ENCODE measurements around the gene C12orf60.

C12orf60 gene

DNA sequence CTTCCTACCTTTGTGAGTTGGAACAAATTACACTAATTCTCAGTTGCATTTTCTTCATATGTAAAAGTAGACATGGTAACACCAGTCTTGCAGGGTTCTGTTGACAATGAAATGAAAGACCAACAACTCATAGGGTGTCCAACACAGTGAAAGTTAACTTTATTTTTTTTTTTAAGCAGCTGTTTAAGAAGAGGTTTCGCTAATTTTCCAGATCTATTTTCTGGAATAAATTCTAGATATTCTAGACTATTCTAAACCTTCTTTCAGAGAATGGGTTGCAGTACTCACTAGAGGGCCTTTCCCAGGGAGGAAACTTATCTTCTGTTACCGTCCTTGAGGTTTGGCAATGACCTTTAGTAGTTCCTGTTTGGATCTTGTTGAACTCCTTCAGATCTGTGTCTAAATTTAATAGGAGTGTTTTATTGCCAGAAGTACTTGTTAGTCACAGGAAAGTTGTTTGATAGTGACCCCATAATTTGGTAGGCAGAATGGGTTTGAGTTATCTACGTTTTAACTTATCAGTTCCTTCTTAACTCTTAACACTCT lies 42.6 kb downstream of the C12orf60 start:
- no peak overlapping the region for H3K27ac ChIP-seq (ENCODE audit: extremely low read depth, low read depth, low read length)

GRCh38 chr12:14846876-14847580 lies 43.6 kb downstream of the C12orf60 start:
- Histone ChIP-seq H3K9me3 (ENCODE audit: control insufficient read depth, insufficient read depth, low read depth, low read length) (no peaks in the 10 kb centered on the region), H3K27ac (ENCODE audit: extremely low read depth, low read depth, low read length) (no peak overlapping the region), H3K36me3 (ENCODE audit: control insufficient read depth in 2 of 2, insufficient read depth in 1 of 2, low read length in 2 of 2) (no peaks in the 10 kb centered on the region), H3K4me3 (ENCODE audit: low read depth, low read length) (no peak overlapping the region), H3K4me1 (ENCODE audit: control insufficient read depth, insufficient read depth, low read length) (peaks cover 5% of the 10 kb centered on the region; the same call in 1 of the 2 replicates)
- ChIA-PET POLR2A (no interaction called here), CTCF (interaction anchor here (0.6 to 6.8 kb wide), 6 partner anchors 36 to 422 kb away, joined by 3 to 86 read pairs (median 6); partner anchors contain the start of genes C12orf60, RERG and WBP11)
- no peak for TF ChIP-seq KLF7 (tag by site-specific recombination; IDR thresholded peaks at IDR 0.05; ENCODE audit: borderline replicate concordance)
- TF ChIP-seq MYNN (tag by site-specific recombination; IDR thresholded peaks at IDR 0.05; ENCODE audit: borderline replicate concordance), result no peak
- TF ChIP-seq ZFP37 (tag by site-specific recombination; IDR thresholded peaks at IDR 0.05), result no peak
- no peak for TF ChIP-seq ZBTB48 (tag by site-specific recombination; IDR thresholded peaks at IDR 0.05)
- TF ChIP-seq ZNF394 (tag by site-specific recombination; IDR thresholded peaks at IDR 0.05; ENCODE audit: borderline replicate concordance), result no peak
- TF ChIP-seq ZNF692 (tag by site-specific recombination; IDR thresholded peaks at IDR 0.05), result no peak
- no peak for TF ChIP-seq ZNF768 (tag by site-specific recombination; IDR thresholded peaks at IDR 0.05)
- TF ChIP-seq ZNF621 (tag by site-specific recombination; IDR thresholded peaks at IDR 0.05), result no peak
- no peak for TF ChIP-seq ZNF155 (tag by site-specific recombination; IDR thresholded peaks at IDR 0.05)
- TF ChIP-seq ZNF544 (tag by site-specific recombination; IDR thresholded peaks at IDR 0.05), result no peak

More for the DNA sequence above, 42.6 kb downstream of the C12orf60 start:
- CTCF ChIA-PET, result interaction anchor here (0.6 to 6.8 kb wide), 16 partner anchors 9 to 669 kb away, joined by 3 to 86 read pairs (median 4); partner anchors contain the start of gene RERG
- H3K4me3 ChIP-seq (ENCODE audit: low read depth, low read length), result no peak overlapping the region
- peaks cover 5% of the 10 kb centered on the region; the same call in 1 of the 2 replicates for H3K4me1 ChIP-seq (ENCODE audit: control insufficient read depth, insufficient read depth, low read length)
- no peaks in the 10 kb centered on the region for H3K36me3 ChIP-seq (ENCODE audit: control insufficient read depth in 2 of 2, insufficient read depth in 1 of 2, low read length in 2 of 2)
- TF ChIP-seq ZNF529 (tag by site-specific recombination; IDR thresholded peaks at IDR 0.05; ENCODE audit: insufficient replicate concordance), result no peak
- no peak for TF ChIP-seq ZNF416 (tag by site-specific recombination; IDR thresholded peaks at IDR 0.05)
- no peak for TF ChIP-seq ZNF48 (tag by site-specific recombination; IDR thresholded peaks at IDR 0.05)
- TF ChIP-seq ZNF785 (tag by site-specific recombination; IDR thresholded peaks at IDR 0.05), result no peak
- no peak for TF ChIP-seq FEZF1 (tag by site-specific recombination; IDR thresholded peaks at IDR 0.05)
- no peak for TF ChIP-seq PBX3 (CRISPR knock-in tag; IDR thresholded peaks at IDR 0.05)
- TF ChIP-seq ZNF239 (tag by site-specific recombination; IDR thresholded peaks at IDR 0.05), result no peak
- TF ChIP-seq, protein P1, sequence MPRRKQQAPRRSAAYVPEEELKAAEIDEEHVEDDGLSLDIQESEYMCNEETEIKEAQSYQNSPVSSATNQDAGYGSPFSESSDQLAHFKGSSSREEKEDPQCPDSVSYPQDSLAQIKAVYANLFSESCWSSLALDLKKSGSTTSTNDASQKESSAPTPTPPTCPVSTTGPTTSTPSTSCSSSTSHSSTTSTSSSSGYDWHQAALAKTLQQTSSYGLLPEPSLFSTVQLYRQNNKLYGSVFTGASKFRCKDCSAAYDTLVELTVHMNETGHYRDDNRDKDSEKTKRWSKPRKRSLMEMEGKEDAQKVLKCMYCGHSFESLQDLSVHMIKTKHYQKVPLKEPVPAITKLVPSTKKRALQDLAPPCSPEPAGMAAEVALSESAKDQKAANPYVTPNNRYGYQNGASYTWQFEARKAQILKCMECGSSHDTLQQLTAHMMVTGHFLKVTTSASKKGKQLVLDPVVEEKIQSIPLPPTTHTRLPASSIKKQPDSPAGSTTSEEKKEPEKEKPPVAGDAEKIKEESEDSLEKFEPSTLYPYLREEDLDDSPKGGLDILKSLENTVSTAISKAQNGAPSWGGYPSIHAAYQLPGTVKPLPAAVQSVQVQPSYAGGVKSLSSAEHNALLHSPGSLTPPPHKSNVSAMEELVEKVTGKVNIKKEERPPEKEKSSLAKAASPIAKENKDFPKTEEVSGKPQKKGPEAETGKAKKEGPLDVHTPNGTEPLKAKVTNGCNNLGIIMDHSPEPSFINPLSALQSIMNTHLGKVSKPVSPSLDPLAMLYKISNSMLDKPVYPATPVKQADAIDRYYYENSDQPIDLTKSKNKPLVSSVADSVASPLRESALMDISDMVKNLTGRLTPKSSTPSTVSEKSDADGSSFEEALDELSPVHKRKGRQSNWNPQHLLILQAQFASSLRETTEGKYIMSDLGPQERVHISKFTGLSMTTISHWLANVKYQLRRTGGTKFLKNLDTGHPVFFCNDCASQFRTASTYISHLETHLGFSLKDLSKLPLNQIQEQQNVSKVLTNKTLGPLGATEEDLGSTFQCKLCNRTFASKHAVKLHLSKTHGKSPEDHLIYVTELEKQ (tag by site-specific recombination; IDR thresholded peaks at IDR 0.05; ENCODE audit: borderline replicate concordance), result no peak
- no peak for TF ChIP-seq ZNF521 (tag by site-specific recombination; IDR thresholded peaks at IDR 0.05)
- TF ChIP-seq, protein P2, sequence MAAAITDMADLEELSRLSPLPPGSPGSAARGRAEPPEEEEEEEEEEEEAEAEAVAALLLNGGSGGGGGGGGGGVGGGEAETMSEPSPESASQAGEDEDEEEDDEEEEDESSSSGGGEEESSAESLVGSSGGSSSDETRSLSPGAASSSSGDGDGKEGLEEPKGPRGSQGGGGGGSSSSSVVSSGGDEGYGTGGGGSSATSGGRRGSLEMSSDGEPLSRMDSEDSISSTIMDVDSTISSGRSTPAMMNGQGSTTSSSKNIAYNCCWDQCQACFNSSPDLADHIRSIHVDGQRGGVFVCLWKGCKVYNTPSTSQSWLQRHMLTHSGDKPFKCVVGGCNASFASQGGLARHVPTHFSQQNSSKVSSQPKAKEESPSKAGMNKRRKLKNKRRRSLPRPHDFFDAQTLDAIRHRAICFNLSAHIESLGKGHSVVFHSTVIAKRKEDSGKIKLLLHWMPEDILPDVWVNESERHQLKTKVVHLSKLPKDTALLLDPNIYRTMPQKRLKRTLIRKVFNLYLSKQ (tag by site-specific recombination; IDR thresholded peaks at IDR 0.05; ENCODE audit: borderline replicate concordance), result no peak
- TF ChIP-seq ZXDB (tag by site-specific recombination; IDR thresholded peaks at IDR 0.05), result no peak
- no peak for TF ChIP-seq ZNF707 (tag by site-specific recombination; IDR thresholded peaks at IDR 0.05)
- no peak for TF ChIP-seq ZNF561 (tag by site-specific recombination; IDR thresholded peaks at IDR 0.05; ENCODE audit: borderline replicate concordance)
- no peak for TF ChIP-seq ZNF777 (tag by site-specific recombination; IDR thresholded peaks at IDR 0.05; ENCODE audit: borderline replicate concordance)
- no peak for TF ChIP-seq GLI2 (tag by site-specific recombination; IDR thresholded peaks at IDR 0.05; ENCODE audit: borderline replicate concordance, low read depth)
- no peak for TF ChIP-seq ZNF624 (tag by site-specific recombination; IDR thresholded peaks at IDR 0.05)
- TF ChIP-seq ZNF350 (tag by site-specific recombination; IDR thresholded peaks at IDR 0.05), result no peak
- no peak for TF ChIP-seq ZNF660 (tag by site-specific recombination; IDR thresholded peaks at IDR 0.05)
- TF ChIP-seq ZNF26 (tag by site-specific recombination; IDR thresholded peaks at IDR 0.05), result no peak
- POLR2A ChIA-PET, result no interaction called here
- no peaks in the 10 kb centered on the region for H3K9me3 ChIP-seq (ENCODE audit: control insufficient read depth, insufficient read depth, low read depth, low read length)
